ENCODE data around the gene CLOCK. TPM values are rescaled to one million over a fixed set of nuclear protein-coding genes. Genes with fewer than 3 reads are reported as not detected.

Gene CLOCK
- total RNA-seq, 4 donors from 2014 or later, result 20.9 to 49.4 (median 26.6) TPM

DNA sequence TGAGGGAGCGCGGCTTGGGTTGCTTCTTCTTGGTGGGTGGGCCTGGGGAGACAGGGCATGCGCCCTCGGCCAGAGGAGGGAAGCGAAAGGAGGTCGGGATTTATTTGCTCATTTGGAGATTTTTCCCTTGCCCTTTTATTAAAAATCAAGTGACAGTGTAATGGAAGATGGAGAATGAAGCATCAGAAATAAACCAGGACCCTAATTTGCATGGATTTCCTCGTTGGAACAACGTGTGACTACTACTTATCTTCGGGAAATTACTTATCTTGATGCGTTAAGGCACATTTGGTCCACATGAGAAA is 709 bp upstream of the CLOCK start:
- TF ChIP-seq, protein P1, sequence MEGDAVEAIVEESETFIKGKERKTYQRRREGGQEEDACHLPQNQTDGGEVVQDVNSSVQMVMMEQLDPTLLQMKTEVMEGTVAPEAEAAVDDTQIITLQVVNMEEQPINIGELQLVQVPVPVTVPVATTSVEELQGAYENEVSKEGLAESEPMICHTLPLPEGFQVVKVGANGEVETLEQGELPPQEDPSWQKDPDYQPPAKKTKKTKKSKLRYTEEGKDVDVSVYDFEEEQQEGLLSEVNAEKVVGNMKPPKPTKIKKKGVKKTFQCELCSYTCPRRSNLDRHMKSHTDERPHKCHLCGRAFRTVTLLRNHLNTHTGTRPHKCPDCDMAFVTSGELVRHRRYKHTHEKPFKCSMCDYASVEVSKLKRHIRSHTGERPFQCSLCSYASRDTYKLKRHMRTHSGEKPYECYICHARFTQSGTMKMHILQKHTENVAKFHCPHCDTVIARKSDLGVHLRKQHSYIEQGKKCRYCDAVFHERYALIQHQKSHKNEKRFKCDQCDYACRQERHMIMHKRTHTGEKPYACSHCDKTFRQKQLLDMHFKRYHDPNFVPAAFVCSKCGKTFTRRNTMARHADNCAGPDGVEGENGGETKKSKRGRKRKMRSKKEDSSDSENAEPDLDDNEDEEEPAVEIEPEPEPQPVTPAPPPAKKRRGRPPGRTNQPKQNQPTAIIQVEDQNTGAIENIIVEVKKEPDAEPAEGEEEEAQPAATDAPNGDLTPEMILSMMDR (IDR thresholded peaks at IDR 0.05; ENCODE audit: low read depth), result no peak

DNA sequence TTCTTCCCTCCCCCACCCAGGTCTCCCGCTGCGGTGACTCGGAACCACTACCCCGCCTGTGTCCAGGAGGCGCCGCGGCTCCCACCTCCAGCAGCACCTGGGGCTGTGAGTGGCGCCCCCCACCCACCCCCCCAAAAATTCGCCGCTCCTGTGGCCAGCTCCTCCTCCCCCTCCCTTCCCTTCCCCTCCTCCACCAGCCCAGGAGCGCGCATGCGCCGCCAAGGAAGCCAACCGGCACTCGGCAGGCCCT is 278 bp downstream of the CLOCK start:
- TF ChIP-seq, protein P1 (IDR thresholded peaks at IDR 0.05; ENCODE audit: low read depth), result no peak

DNA sequence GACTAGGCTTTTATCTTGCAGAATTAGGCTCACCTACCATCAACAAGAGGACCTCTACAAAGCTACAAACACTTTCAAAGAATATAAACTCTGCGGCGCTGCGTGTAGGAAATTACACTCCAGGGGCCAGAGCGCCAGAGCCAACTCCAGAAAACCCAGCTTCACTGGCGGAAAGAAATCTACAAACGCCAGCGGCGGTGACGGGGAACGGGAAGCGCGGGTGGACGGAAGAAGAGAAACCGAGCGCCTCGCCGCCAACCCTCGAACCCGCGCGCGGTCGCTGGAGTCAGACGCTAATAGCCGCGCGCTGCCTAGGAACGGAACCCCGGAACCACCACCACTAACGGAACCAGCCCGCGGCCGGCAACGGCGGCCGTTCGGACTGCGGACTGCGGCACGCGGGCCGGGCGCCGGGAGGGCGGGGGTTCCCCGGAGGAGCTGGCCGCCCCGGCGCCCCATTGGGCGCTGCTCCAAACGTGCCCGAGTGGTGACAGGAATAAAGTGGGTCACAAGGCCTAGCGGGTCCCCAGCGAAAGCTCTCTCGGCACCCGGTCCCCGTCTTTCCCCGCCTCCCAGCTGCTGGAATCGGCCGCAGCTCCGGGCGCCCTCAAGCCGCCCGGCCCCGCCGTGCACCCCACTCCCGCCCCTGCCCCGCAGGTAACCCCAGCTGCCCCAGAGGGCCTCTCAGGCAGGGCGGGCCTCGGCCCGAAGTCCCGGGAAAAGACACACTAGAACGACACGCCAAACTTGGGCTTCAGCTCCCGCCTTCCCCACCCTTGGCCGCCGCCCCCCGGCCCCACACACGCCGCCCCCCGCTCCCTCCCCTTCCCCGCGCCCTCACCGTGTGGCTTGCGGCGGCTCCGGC is 836 bp downstream of the CLOCK start:
- TF ChIP-seq, protein P1 (IDR thresholded peaks at IDR 0.05; ENCODE audit: low read depth), result no peak

DNA sequence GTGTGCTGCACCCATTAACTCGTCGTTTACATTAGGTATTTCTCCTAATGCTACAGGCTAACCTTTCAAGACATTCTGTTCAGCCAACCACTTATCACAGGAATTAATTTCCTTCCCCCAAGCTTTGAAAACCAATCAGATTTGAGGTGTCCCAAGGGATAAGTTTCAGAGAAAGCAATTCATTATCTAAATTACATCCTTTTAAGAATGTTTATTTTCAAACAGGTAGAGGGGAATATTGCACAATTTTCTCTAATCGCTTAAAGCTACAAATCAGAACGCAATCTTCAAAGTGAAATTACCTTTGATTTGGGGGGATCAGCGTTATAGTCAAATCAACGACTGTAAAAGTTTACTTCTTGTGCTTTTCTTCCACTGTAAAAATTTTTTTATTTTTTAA is 1.6 kb downstream of the CLOCK start:
- TF ChIP-seq, protein P1 (IDR thresholded peaks at IDR 0.05; ENCODE audit: low read depth), result no peak

DNA sequence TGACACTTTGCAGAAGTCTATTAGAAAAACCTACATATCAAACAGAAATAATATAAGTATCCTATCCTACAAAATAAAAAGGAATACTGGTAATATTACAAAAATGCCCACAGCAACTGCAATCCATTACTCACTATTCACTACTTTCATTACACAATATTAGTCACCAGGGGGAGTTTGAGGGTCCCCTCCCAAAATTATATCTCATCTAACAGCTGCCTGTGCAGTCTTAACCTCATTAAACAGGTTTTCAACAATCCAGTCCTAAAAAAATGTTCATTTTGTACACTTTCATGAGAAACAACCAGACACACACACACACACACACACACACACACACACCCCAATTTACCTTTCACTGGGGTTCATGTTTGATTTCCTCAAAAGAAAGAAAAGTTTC is 2.9 kb downstream of the CLOCK start:
- TF ChIP-seq, protein P1 (IDR thresholded peaks at IDR 0.05; ENCODE audit: low read depth), result no peak

DNA sequence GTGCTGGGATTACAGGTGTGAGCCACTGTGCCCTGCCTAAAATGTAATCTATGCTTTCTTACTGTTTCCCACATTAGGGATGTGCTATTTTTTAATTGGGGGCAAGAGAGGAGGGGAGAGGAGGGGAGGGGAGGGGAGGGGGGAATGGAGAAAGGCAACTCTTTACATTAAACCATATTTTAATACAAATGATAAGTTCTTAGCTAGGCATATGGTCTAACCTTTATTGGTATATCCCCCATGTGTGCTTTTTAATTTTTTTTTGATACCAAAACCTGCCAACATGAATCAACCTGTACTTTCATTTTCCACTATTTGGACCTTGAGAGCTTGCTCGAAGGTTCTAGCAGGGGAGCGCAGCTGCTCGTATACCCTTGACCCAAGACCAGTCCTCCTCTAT is 6.4 kb downstream of the CLOCK start:
- TF ChIP-seq, protein P1 (IDR thresholded peaks at IDR 0.05; ENCODE audit: low read depth), result no peak

DNA sequence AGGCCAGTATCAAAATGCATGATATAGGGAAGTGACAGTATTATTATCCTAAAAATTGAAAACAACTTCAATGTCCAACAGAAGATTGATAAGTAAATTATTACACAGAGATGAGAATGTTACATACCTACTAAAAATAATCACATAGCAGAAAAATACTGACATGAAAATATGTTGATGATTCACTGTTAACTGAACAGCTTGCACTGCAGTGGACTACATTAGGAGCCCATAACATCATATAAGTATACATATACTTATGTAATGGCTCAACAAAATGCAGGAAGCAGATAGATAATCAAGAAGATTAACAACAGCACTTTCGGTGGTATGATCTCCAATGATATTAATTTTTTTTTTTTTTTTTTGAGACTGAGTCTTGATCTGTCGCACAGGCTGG is 7.1 kb downstream of the CLOCK start:
- TF ChIP-seq, protein P1 (IDR thresholded peaks at IDR 0.05; ENCODE audit: low read depth), result no peak

Measured in subcutaneous adipose tissue (tissue), 4 donors.